GM21717 (cell line): ENCODE measurements around the gene RGS7.
A peak's percentile ranks its signal among the peaks of the same experiment; 100 is the strongest.
"Not testable (repeated sequence)": the region's sequence is repeated elsewhere in the genome, so short reads cannot be mapped to it uniquely, and the experiment has no call there.

ENCODE experiments used
- ATAC-seq: cut with Tn5 transposase; IDR thresholded peaks from one replicate; pipeline ENCODE4 v1.9.1; 2021; ENCODE audit warnings: mild to moderate bottlenecking, moderate library complexity; ENCODE audit not compliant: unreplicated experiment

The RGS7 gene

GRCh38 chr1:240936911-240937668, 419.9 kb downstream of the RGS7 start:
- no peak for ATAC-seq

DNA sequence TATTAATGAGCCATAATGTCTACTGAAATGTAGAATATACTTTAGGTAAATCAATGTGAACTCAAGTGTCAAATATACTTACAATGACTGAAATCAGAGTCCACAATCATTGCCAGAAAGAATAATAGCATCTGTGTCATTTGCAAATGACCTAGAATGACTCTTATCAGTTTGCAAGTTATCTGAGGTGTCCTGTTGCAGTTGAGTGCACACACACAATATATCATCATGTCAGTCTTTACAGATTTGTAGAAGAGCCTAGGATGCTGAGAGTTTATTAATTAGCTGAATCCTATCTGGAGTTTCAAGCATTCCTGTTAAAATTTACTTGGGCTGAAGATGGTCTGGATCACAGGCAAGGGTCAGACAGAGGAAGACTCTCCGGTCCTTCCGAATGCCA, 421.1 kb downstream of the RGS7 start:
- no peak for ATAC-seq

GRCh38 chr1:240931031-240931430, 426.0 kb downstream of the RGS7 start:
- no peak for ATAC-seq

DNA sequence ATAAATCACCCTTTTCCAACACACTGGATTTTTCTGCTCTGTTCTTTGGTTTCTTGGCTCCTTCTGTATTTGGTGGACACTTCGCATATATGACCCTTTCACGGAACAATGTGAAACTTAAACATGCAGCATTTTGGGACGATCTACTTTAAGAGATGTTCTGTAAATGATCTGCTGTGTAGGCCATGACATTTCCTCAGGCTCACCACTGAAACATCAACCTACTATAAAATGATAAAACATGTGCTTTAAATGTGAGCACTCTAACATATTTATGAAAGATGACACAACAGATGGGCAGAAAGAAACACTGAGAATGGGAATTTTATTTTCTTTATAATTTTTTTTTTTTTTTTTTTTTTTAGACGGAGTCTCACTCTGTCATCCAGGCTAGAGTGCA, 428.7 kb downstream of the RGS7 start:
- no peak for ATAC-seq

- no peak for ATAC-seq
Measured at GRCh38 chr1:240927821-240928220, 429.2 kb downstream of the RGS7 start.

DNA sequence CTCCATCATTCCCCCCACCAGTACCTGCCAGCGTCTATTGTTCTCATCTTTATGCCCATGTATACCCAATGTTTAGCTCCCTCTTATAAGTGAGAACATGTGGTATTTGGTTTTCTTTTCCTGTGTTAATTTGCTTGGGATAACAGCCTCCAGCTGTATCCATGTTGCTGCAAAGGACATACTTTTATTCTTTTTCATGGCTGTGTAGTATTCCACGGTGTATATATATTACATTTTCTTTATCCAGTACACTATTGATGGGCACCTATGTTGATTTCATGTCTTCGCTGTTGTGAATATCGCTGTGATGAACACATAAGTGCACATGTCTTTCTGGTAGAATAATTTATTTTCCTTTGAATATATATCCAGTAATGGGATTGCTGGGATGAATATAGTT, 431.7 kb downstream of the RGS7 start:
- no peak for ATAC-seq

GRCh38 chr1:240917976-240918375, 439.0 kb downstream of the RGS7 start:
- ATAC-seq, result no peak

DNA sequence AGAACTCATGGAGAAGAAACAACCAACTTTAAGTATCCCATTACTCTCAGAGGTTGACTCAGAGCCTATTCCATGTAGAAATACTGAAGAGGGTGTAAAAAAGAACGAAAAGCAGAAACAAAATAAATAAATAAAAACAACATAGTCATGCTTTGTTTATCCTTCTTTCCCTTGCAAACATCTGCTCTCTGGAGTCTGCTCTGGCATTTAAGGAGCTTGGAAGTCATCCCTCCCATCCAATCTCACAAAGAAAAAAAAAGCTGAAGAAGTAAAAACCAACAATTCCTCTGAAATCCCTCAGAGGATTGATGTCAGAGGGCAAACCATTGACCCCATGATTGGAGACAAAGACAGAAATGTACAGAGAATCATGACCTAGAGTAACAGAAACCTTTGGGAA, 442.5 kb downstream of the RGS7 start:
- ATAC-seq, result no peak

- no peak for ATAC-seq
Measured at GRCh38 chr1:240912821-240913220, 444.2 kb downstream of the RGS7 start.

- ATAC-seq, result no peak
Measured at GRCh38 chr1:240909701-240910457, 447.1 kb downstream of the RGS7 start.

GRCh38 chr1:240906477-240906876, 450.5 kb downstream of the RGS7 start:
- no peak for ATAC-seq

DNA sequence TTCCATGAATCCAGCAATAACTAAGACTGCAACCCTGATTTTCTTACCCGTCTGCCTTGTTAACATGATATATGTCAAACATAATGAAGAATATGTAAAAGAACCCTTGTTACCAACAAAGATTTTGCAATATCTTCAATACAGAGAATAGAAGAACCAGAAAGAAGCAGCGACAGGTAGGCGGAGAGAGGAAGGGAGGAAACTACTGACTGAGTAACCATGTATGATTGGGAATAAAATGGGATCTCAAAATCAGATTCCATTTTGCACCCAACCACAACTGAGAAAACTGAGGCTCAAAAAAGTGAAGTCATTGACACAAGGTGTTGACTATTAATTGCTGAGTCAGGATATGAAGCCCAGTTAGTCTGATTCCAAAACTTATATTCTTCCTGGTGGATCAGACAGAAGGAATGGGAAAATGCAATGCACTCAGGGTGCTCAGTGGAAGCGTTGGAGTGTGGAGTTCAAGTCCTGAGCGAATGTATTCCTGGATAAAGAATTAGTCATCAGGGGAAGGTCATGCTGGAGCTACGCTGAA, 451.7 kb downstream of the RGS7 start:
- ATAC-seq, result no peak

- ATAC-seq, result not testable (repeated sequence)
Measured at GRCh38 chr1:240895424-240895823, 461.6 kb downstream of the RGS7 start.

GRCh38 chr1:240888787-240889048, 468.3 kb downstream of the RGS7 start:
- ATAC-seq, result no peak

- ATAC-seq, result peak; percentile 83
Measured at GRCh38 chr1:240888039-240888786, 468.8 kb downstream of the RGS7 start.

- ATAC-seq, result no peak
Measured at GRCh38 chr1:240883490-240883889, 473.5 kb downstream of the RGS7 start.

DNA sequence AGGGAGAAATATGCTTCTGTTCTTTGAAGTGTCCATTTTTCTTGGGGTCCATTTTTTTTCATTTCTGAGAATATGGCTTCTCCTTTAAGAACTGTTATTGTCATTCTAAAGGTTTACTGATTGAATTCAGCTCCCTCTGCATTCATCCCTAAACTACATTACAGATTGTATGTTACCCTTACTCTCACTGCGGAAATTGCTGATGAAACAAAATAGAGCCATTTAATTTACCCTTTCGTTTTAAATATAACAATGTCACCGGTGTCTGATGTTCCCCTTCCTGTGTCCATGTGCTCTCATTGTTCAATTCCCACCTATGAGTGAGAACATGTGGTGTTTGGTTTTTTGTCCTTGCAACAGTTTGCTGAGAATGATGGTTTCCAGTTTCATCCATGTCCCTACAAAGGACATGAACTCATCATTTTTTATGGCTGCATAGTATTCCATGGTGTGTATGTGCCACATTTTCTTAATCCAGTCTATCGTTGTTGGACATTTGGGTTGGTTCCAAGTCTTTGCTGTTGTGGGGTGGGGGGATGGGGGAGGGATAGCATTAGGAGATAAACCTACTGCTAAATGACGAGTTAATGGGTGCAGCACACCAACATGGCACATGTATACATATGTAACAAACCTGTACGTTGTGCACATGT, 474.2 kb downstream of the RGS7 start:
- not testable (repeated sequence) for ATAC-seq

GRCh38 chr1:240878631-240879030, 478.4 kb downstream of the RGS7 start:
- ATAC-seq, result no peak

DNA sequence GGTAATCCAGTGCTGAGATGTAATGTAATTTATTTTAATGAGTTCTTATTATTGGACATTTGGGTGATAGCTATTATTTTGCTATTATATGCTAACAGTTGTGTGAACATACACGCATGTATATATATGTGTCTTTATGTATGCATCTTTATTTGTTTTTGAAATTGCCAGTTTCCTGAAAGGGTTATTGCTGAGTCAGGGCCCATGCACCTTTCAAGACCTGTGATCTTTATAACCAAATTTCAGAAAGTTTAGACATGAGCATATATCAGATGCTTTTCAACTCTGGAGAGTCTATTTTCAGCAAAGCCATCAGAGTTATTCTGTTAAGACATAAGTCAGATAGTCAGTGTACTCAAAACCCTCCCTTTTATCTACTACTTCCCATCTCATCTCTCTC, 479.4 kb downstream of the RGS7 start:
- no peak for ATAC-seq

DNA sequence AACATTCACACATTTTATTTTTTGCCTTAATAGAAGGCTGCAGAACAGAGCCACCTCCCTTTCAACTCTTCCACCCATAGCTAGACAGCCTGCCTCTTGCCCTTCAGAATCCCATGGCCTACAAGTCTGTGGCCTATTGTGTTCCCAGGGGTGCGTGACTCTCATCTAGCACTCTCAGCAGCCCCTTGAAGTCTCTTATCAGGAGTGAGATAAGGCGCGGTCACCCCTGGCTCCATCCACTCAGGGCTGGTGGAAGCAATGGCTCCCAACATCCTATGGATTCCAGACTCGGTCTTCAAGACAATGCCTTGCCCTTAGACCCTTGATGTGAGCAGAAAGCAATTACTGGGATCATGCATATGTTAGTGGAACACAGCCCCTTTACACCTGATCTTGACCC, 480.9 kb downstream of the RGS7 start:
- ATAC-seq, result no peak

- ATAC-seq, result no peak
Measured at GRCh38 chr1:240869071-240869470, 487.9 kb downstream of the RGS7 start.
